Adipose tissue (tissue), 3 donors: ENCODE results near the gene CALML6. TPM values are rescaled to one million over a fixed set of nuclear protein-coding genes. Genes with fewer than 3 reads are reported as not detected.

Experiments
- H3K27ac ChIP-seq: one replicate; pipeline ENCODE4 v1.5.1; 2013; ENCODE audit warnings: low read depth, low read length
- WGBS, 3 donors: extraction: QIAGEN DNeasy Blood & Tissue Kit; methylation state at CpG; one replicate each; pipeline ENCODE4 v1.1.7; 2013; 5-methylcytosine and 5-hydroxymethylcytosine counted together
- polyA plus RNA-seq, 3 donors: library from polyadenylated mRNA; stranded (reverse); fragments of 200-250 nt; gene quantifications; one replicate each; pipeline ENCODE4 v1.2.3, GENCODE V29; 2013
- donor health status: healthy with polysubstance abuse.
- donor health status: Bipolar disorder and iron deficiency.
- donor health status: healthy.

CALML6 gene
- polyA plus RNA-seq, 3 donors: 0.48 to 2.7 (median 0.62) TPM

GRCh38 chr1:1954831-1955441 lies 39.9 kb downstream of the CALML6 start:
- WGBS, 3 donors: 75 to 88% (median 87%) methylated on average over 45 to 46 of the region's 46 CpGs
- H3K27ac ChIP-seq: no peak overlapping the region

GRCh38 chr1:1955621-1956094 lies 40.6 kb downstream of the CALML6 start:
- WGBS, 3 donors: 46 to 67% (median 63%) methylated on average over 14 of the region's 14 CpGs
- H3K27ac ChIP-seq: no peak overlapping the region

GRCh38 chr1:1956101-1956500 lies 41.0 kb downstream of the CALML6 start:
- WGBS, 3 donors: 72 to 86% (median 83%) methylated on average over 7 of the region's 7 CpGs
- no peak overlapping the region for H3K27ac ChIP-seq

- H3K27ac ChIP-seq: no peak overlapping the region
- WGBS, 3 donors: 90 to 94% (median 92%) methylated on average over 35 to 38 of the region's 38 CpGs
Observed at GRCh38 chr1:1956586-1957532, 41.8 kb downstream of the CALML6 start.

GRCh38 chr1:1957533-1957961 lies 42.5 kb downstream of the CALML6 start:
- no peak overlapping the region for H3K27ac ChIP-seq
- 80 to 83% (median 81%) methylated on average over 18 to 22 of the region's 22 CpGs for WGBS, 3 donors

GRCh38 chr1:1958071-1958541 lies 43.0 kb downstream of the CALML6 start:
- H3K27ac ChIP-seq: no peak overlapping the region
- WGBS, 3 donors: 72 to 83% (median 76%) methylated on average over 29 of the region's 29 CpGs

GRCh38 chr1:1959459-1959839 lies 44.4 kb downstream of the CALML6 start:
- H3K27ac ChIP-seq: no peak overlapping the region
- WGBS, 3 donors: 63 to 74% (median 71%) methylated on average over 12 of the region's 12 CpGs

GRCh38 chr1:1959840-1960479 lies 44.9 kb downstream of the CALML6 start:
- no peak overlapping the region for H3K27ac ChIP-seq
- 6 to 8% (median 6%) methylated on average over 23 of the region's 23 CpGs for WGBS, 3 donors

- WGBS, 3 donors: 46 to 55% (median 52%) methylated on average over 17 of the region's 17 CpGs
Observed at GRCh38 chr1:1960480-1961196, 45.6 kb downstream of the CALML6 start.

GRCh38 chr1:1962752-1963151 lies 47.7 kb downstream of the CALML6 start:
- no peak overlapping the region for H3K27ac ChIP-seq
- WGBS, 3 donors: 64 to 79% (median 72%) methylated on average over 2 of the region's 2 CpGs

More at GRCh38 chr1:1960480-1961196, 45.6 kb downstream of the CALML6 start:
- no peak overlapping the region for H3K27ac ChIP-seq

GRCh38 chr1:1963570-1963969 lies 48.5 kb downstream of the CALML6 start:
- H3K27ac ChIP-seq: no peak overlapping the region
- WGBS, 3 donors: 83 to 85% (median 83%) methylated on average over 17 of the region's 17 CpGs

- 66 to 83% (median 79%) methylated on average over 24 to 25 of the region's 25 CpGs for WGBS, 3 donors
- H3K27ac ChIP-seq: no peak overlapping the region
Observed at GRCh38 chr1:1964811-1965210, 49.8 kb downstream of the CALML6 start.

- WGBS, 3 donors: 71 to 77% (median 74%) methylated on average over 10 of the region's 10 CpGs
Observed at GRCh38 chr1:1965546-1965945, 50.5 kb downstream of the CALML6 start.

GRCh38 chr1:1966071-1966740 lies 51.1 kb downstream of the CALML6 start:
- H3K27ac ChIP-seq: no peak overlapping the region
- 51 to 61% (median 53%) methylated on average over 38 of the region's 38 CpGs for WGBS, 3 donors

More at GRCh38 chr1:1965546-1965945, 50.5 kb downstream of the CALML6 start:
- no peak overlapping the region for H3K27ac ChIP-seq
